CMK (cell line): ENCODE results near the gene MTCL1.

Experiments
- DNase-seq: peaks from one replicate; pipeline ENCODE4 v3.0.0-alpha.2; 2010; ENCODE audit warnings: low read depth

The MTCL1 gene

DNA sequence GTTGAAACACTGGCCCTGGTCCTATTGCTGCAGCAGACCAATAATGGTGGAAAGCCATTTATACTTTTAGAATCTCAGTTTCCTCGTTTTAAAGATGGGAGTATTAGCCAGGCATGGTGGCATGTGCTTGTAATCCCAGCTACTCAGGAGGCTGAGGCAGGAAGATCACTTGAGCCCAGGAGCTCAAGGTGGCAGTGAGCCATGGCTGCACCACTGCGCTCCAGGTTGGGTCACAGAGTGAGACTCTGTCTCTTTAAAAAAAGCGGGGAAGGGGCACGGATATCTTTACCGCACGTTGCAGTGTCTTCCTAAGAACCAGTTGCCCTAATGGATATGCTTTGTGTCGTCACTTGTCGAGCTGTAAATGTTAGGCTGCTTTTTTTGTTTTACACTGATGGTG is 8.3 kb downstream of the MTCL1 start:
- DNase-seq = no peak

DNA sequence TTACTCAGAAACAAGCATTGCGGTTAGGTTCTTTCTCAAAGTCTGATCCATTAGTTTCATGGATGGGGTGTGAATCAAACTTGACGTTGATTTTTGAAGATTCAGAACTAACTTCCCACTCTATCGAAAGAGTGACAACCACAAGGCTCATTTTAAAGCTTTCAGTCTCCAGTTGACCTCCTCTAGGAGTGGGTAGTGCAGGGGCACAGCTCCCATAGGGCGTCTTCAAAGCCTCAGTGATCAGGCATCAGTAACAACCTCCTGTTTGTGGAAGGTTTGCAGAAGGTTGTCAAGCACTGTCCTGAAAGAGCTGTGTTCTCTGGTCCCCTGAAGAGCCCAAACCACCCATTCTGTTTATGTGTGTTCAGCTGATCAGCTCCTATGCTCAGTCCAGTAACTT is 10.2 kb downstream of the MTCL1 start:
- DNase-seq = no peak

DNA sequence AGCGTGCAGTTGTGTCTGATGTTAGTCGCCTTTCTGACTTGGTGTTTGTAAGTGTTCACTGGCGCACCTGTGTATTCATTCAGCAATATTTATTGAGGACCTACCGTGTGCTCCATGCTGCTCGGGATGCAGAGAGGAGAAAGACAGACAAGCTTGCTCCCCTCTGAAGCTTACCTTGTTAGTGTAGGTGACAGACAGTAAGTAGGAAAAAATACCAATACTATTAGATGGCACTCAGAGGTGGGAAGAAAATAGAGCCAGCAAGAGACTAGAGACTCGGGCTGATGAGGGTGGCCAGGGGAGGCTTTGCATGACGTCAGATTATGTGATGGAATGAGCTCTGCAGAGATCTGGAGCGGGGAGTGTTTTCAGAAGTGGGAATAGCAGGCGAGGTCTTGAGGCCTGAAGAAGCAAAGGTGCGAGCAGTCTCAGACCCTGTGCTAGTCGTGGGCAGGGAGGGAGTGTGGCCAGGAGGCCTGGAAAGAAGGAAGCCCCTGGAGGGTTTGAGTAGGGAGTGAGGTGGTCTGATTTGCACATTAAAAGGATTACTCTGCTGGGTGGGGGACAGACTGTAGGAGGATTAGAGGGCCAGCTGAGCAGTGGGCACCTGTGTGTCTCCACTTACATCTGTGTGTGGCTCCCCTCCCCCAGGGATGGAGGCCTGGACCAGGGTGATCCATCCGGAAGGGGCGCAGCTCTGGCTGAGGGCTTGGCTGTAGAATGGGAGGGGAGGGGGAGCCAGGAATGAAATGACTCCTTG is 11.8 kb downstream of the MTCL1 start:
- DNase-seq = no peak

DNA sequence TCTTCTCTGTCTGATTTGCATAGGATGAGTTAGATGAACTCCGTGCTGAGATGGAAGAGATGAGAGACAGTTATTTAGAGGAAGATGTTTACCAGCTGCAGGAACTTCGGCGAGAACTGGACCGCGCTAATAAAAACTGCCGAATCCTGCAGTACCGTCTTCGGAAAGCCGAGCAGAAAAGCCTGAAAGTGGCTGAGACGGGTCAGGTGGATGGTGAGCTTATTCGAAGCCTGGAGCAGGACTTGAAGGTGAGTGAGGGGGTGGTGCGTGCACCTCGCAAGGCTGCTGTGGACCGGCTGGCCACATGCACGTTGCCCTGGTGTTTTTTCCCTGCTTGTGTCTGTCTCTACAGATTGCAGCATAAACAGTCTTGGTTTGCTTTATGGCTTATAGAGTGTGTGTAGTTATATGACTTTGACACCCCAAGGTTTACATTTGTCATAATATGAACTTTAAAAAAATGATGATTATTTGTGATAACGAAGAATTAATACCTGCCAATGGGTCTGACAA is 13.1 kb downstream of the MTCL1 start:
- DNase-seq = no peak

DNA sequence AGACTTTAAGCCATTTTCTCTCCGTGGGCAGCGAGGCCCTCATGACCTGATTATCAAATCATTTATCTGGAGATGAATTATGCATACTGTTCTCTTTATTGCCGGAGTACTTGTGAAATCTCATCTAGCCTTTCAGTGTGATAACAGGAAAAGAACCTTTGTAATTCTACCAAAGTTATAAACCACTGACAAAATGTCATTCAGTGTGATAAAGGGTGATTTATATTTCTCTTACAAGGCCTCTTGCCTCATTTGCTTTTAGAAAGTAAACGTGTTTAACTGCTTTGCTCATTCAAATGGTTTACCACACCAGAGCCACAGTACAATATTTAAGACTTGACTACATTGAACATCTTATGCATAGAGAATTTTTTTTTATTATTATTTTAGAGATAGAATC is 13.8 kb downstream of the MTCL1 start:
- no peak for DNase-seq

DNA sequence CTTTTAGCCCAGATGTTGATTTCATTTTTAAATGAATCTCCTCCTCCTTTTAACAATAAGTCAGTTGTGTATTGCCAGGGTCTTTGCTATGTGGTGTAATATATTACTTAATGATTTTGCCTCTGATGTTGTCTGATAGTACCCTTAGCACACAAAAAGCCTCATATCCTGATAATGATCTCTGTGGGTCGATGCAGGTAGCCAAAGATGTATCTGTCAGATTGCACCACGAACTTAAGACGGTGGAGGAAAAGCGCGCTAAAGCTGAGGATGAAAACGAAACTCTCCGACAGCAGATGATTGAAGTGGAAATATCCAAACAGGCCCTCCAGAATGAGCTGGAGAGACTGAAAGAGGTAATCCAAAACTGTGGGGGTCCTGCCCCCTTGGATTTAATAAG is 14.8 kb downstream of the MTCL1 start:
- no peak for DNase-seq

DNA sequence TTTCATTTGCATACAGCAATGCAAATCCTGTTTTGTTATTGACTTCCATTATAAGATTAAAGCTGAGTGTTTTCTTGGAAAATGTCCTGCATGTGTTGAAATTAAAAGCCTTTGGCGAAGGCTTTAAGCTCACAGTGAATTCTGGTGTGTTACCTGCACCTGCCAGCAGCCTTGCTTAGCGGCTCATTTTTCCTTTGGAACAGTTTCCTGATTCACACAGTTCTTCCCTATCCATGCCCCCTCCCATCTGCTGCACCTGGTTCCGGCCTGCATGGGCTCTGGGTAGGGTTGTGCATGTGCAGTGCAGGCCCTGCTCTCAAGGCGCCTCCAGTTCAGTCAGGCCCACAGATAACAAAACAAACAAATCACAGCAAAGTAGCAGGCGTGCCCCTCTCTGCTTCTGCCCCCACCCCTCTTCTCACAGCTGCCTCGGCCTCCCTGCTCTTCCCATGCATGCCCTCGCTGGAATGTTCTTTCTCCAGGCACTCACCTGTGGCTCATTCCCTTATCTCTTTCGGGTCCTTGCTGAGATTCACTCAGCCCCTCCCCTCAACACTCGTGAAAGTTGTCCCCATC is 15.8 kb downstream of the MTCL1 start:
- DNase-seq = no peak

DNA sequence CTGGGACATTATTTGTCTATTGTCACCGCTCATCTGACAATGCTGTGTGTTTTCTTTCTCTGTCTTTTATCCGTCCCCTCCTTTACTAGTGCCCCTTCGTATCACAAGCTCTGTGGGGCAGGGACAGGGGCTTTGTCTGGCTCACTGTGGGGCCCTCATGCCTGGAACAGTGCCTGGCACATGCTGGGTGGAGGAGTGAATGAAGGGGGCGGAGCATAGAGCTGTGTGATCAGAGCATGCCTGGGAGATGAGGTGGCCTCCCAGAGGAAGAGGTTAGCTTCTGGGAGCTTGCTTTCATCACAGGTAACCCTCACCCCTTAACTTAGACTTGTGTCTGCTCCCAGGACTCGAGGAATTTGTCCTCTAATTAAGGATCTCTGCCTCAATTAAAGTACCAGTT is 16.4 kb downstream of the MTCL1 start:
- no peak for DNase-seq

DNA sequence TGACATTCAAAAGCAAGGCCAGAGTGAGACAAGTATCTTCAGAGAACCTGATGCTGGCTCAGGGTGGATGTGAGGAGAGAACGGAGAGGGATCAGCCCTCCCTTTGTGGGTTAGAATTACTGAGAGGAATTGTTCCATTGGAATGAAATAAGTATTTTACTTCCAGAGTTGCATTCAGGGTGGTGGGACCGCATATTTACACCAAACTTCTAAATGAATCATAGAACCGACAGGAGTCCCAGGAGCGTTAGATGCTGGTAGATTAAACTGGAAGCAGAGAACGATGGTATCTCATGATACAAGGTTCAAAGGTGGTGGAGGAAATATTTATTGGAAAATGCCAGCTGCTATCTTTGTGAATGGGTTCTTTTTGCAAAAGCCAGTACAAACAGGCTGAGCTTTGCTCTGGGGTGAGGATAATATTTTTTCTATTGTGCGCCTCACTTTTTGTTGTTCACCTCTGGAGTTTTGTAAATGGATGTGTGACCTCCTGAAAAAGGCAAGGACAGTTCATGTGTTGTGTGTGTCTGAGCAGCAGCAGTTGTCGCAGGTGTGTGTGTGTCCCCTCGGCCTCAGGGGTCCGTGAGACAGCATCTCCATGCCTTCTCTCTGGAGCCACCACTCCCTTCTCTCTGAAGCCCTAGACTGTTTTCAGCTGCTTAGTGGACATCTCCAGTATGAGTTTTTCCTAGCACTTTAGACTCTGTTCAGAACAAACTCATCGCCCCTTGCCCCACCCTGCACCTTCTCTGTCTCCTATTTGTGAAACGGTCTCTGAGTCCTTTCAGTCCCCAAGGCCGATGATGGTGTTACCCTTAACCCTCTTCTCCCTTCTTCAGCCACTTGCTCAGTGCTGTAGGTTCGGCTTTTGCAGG is 17.8 kb downstream of the MTCL1 start:
- no peak for DNase-seq

DNA sequence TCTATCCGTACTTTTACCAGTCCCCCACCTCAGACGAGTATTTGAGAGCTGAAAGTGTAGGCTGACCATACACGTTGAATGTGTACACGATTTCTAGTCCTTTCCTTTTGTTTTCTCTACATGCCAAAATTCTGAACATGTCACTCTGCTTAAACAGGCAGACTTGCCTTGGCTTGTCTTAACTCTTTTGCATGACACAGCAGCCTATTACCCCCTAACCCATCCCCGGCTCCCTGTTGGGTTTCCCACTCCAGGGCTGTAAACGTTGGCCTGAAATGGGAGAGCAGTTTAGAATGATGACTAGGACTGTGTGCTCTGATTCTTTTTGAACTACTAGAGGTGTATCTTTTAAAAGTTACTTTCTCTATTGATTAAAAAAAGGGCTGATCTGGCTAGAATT is 19.1 kb downstream of the MTCL1 start:
- no peak for DNase-seq

DNA sequence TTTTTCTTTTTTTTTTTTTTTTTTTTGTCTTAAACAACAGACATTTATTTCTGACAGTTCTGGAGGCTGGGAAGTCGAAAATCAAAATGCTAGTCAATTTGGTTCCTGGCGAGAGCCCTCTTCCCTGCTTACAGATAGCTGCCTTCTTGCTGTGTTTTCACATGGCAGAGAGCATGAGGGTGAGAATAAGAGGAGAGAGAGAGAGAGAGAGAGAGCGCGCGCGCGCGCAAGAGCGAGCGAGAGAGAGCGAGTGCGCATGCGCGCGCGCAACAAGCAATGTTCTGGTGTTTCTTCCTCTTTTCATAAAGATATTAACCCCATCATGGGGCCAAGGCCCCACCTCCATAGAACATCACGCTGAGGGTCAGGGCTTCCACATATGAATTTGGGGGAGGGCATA is 20.9 kb downstream of the MTCL1 start:
- DNase-seq = no peak

DNA sequence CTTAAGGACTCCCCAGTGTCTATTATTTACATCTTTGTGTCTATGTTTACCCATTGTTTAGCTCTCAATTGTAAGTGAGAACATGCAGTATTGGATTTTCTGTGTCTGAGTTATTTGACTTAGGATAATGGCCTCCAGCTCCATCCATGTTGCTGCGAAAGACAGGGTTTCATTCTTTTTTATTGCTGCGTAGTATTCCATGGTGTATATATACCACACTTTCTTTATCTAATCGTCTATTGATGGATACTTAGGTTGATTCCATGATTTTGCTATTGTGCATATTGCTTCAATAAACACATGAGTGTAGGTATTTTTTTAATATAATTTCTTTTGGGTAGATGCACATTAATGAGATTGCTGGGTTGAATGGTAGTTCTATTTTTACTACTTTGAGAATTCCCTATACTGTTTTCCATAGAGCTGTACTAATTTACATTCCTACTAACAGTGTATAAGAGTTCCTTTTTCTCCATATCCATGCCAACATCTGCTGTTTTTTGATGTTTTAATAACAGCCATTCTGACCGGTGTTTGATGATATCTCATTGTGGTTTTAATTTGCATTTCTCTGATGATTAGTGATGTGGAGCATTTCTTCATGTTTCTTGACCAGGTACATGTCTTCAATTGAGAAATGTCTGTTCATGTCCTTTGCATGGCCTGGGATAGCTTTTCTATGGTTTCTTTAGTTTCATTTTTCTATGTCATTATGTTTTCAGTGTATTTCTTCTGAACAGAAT is 21.8 kb downstream of the MTCL1 start:
- no peak for DNase-seq

DNA sequence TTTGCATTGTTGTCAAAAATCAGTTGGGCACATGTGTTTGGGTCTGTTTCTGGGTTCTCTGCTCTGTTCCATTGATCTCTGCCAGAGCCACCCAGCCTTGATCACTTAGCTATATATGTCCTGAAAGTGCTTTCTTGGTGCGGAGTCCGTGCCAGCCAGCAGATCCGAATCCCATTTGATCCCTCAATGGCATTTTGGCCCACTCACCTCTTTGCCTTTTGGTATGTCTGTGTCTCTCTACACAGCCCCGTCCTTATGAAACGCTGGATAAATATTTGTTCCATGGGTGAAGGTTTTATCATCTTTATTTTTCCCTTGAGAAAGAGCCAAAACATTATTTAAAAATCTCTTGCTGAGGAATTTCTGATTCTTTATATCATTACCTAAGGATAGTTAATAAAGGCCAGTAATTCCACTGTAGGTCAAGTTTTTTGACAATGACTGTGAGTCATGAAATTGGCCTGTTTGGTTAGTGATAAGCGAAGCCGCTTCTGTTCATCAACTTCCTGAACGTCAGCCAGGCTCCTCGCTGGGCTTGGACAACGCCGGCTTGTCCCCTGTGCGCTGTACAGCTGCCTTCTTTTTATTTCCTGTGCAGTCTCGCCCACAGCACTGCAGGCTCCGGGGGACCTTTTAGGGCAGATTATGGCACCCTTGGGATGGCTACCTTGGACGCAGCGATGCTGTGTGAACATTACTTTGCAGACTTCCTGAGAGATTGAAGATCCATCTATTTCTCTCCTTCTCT is 24.9 kb downstream of the MTCL1 start:
- peak; percentile 20 for DNase-seq

DNA sequence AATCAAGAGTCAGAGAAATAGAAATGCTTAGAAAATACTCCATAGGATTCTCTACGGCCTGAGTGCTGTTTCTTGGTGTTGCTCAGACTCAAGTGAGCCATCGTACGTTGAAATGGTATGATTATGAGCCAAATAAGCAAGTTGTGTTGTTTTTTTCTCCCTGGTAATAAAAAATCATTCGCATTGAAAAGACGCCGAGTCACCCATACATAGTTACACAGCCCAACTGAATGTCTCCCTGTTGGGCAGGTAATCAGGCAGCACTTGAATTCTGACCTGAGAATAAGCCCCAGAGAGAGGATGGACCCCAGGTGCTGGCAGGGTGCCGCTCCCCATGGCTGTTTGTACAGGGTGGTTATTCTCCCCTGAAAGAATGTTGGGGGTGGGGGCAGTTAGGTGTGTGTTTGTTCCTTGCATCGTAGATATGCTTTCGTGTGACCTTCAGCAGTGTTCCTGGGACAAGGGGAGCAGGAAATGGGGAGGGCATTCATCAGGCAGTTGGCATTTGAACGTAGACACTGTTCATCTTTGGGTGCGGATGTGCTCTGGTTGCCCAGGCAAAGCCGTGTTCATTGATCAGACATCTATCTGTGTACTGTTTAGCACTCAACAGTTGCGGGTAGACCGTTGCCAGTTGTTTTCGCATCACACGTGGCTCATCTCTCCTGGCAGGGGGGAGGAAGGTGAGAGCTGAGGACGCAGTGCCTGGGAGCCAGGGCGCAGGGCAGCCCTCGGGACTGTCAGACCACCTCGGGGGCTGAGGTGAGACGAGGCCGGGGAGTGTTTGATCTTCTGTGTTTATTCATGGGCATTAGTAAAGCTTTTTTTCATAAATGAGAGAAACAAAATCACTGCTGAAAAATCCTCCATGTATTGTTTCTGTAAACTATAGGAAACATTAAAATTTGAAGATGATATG is 27.3 kb downstream of the MTCL1 start:
- DNase-seq = no peak

DNA sequence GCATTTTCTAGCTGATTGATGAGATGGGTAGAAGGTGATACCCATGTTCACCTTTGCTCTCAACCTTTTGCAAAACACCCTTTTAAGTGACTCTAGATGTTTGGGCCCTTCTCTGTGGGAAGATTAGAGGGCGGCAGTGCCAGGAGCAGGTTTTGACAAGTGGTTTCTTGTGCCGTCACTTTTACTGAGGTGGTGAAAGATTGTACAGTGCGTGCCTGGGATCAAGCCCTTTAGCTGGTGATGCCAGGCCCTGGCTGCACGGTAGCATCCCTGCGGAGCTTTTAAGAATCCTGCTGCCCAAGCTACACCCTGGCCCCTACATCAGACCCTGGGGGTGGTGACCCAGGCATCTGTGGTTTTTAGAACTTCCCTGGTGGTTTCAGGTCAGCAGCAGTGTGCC is 29.1 kb downstream of the MTCL1 start:
- DNase-seq = no peak

DNA sequence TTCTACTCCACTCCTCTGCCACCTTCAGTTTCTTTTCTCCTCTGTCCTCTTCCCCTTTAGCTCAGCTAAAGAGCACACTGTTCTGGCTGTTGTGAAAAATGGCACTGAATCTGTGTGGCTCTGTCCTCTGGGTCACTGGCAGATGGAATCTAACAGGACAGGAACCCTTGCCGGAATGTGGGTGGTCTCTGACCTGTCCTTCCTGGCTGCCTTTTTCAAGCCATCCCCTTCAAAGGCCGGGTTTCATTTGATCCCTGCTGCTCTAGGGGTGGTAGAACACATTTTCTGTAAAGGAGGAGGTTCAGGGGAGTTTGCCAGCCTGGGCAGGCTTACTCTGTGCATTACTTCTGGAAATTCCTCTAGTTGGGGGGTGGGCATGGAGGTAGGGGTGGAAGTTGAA is 29.9 kb downstream of the MTCL1 start:
- DNase-seq = no peak

DNA sequence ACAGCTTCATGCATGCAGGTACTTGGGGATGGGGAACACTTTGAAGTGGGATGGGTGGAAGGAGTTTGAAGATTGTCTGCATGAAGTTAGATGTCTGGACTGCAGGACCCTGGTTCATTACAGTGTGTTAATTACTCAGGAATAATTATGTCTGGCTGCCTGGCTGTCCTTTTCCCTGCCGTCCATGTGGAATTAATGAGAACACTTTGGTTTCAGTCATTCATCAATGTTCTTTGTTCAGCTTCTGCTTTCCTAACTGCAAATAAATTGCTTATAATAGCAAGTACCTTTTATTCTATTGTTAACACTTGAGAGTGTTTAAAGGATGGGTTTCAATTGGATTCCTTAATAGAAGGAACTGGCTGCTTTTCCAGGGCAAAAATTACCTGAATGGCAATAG is 35.8 kb downstream of the MTCL1 start:
- DNase-seq = no peak

DNA sequence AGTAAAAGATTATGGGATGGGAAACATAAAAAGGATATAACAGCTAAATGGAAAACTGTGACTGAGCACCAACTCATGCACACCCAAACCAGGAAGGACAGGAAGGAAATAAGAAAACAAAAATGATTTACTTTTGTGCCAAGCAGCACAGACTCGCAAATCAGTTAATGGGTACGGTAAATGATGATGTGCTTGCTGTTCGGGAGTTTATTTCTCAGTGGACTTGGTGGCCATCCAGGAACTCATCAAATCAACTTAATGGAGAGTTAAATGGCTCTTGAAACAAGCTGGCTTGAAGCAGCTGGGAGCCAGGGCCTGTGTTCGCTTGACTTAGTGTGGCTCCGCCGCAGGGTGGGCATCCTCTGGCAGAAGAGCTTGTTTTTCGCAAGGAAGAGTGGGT is 36.2 kb downstream of the MTCL1 start:
- DNase-seq = no peak

DNA sequence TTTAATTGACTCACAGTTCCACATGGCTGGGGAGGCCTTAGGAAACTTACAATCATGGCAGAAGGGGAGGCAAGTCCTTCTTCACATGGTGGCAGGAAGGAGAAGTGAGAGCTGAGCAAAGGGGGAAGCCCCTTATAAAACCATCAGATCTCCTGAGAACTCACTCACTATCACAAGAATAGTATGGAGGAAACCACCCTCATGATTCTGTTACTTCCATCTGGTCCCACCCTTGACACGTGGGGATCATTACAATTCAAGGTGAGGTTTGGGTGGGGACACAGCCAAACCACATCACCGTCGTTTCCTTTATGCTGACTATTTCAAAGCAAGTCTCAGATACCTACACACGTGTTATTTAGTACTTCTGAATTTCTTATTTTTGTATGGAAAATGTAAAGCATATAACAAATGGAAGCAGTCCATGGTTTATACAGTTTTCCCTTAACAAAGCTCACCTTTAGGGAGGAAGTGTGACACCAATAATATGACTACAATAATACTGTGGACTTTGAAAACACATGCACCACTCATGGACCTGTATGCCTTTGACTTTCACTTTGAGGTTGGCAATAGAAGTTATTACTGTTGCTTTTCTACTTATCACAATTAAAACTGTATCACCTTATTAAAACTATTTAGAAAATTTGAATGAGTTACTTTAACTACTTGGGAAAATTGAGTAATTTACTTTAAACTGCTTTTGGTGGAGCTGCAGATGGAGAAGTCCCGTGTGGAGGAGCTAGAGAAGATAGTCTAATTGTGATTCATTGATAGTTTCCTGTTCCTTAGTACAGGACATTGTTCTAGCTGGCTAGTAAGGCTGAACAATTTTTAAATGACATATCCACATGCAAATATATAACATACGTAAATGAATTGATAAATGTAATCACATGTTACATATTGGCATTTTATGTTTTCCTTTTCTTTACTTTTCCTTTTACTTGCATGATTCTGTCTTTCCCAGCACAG is 37.3 kb downstream of the MTCL1 start:
- no peak for DNase-seq
